H1 (cell line): ENCODE results near the gene ENTPD2. TPM values are rescaled to one million over a fixed set of nuclear protein-coding genes. Genes with fewer than 3 reads are reported as not detected.

Source experiments
- CTCF ChIA-PET: fragments of 300-600 bp; sonication (Branson Sonifier 250); formaldehyde crosslinking; loops from one replicate; lab custom pipeline; 2021; ENCODE audit not compliant: partially characterized antibody; lab: Charles Lee
- POLR2A ChIA-PET: fragments of 300-600 bp; sonication (Branson Sonifier 250); formaldehyde crosslinking; loops from one replicate; lab custom pipeline; 2021; ENCODE audit warnings: inconsistent platforms; ENCODE audit not compliant: partially characterized antibody; lab: Charles Lee
- DNase-seq, 2 experiments: peaks; one replicate each; pipeline versions ENCODE4 v3.0.0 to v3.0.0-alpha.2; 2010 to 2022; ENCODE audit warnings: low spot score in 2 of 2, low read depth in 1 of 2, mixed read lengths in 1 of 2
- FAIRE-seq: peaks from 2 replicates; lab custom pipeline; 2011; peaks lifted over from hg19 to GRCh38; lab: Jason Lieb, UNC
- H2AFZ ChIP-seq: 2 replicates; pipeline ENCODE4 v1.8.1; 2012; ENCODE audit warnings: low read length, inconsistent platforms
- H2AK5ac ChIP-seq: 2 replicates; pipeline ENCODE4 v1.6.1; 2013; ENCODE audit warnings: low read depth, low read length
- H2BK120ac ChIP-seq: replicated peaks from 2 replicates; pipeline ENCODE3; 2013; ENCODE audit warnings: low read depth, low read length, inconsistent platforms
- H2BK12ac ChIP-seq: 2 replicates; pipeline ENCODE4 v1.6.1; 2013; ENCODE audit warnings: low read depth, low read length
- H2BK15ac ChIP-seq: 2 replicates; pipeline ENCODE4 v1.6.1; 2013; ENCODE audit warnings: low read length
- H2BK20ac ChIP-seq: 2 replicates; pipeline ENCODE4 v1.6.1; 2013; ENCODE audit warnings: low read length
- H2BK5ac ChIP-seq: 2 replicates; pipeline ENCODE4 v1.6.1; 2013; ENCODE audit warnings: low read depth, low read length
- H3K14ac ChIP-seq: 2 replicates; pipeline ENCODE4 v1.6.1; 2013; ENCODE audit warnings: inconsistent platforms; ENCODE audit not compliant: insufficient read length
- H3K18ac ChIP-seq: 2 replicates; pipeline ENCODE4 v1.6.1; 2013; ENCODE audit warnings: low read length; ENCODE audit errors: extremely low read depth
- H3K23ac ChIP-seq: 2 replicates; pipeline ENCODE4 v1.6.1; 2013; ENCODE audit warnings: inconsistent platforms; ENCODE audit not compliant: insufficient read length
- H3K23me2 ChIP-seq: 2 replicates; pipeline ENCODE4 v1.6.1; 2013; ENCODE audit warnings: low read depth, low read length
- H3K27ac ChIP-seq: 2 replicates; pipeline ENCODE4 v1.6.1; 2011; ENCODE audit warnings: low read depth, low read length, inconsistent platforms
- H3K27me3 ChIP-seq, 4 experiments: replicated peaks in 1 of 4; 1 replicate in 1 of 4; 2 replicates in 3 of 4; pipeline versions ENCODE4 v1.6.1 to v1.8.1; 2011 to 2013; ENCODE audit warnings: low read length in 3 of 4, mild to moderate bottlenecking in 3 of 4, inconsistent platforms in 2 of 4, mixed read lengths in 2 of 4, moderate library complexity in 1 of 4; ENCODE audit not compliant: control insufficient read depth in 3 of 4, insufficient read depth in 3 of 4; ENCODE audit errors: extremely low read depth in 1 of 4
- H3K36me3 ChIP-seq, 4 experiments: 2 replicates each; pipeline versions ENCODE4 v1.6.1 to v1.8.1; 2011 to 2013; ENCODE audit warnings: mild to moderate bottlenecking in 4 of 4, low read length in 3 of 4, moderate library complexity in 2 of 4, control low read depth in 1 of 4, inconsistent platforms in 1 of 4; ENCODE audit not compliant: insufficient read depth in 4 of 4, control insufficient read depth in 2 of 4
- H3K4ac ChIP-seq: replicated peaks from 2 replicates; pipeline ENCODE3; 2013; ENCODE audit warnings: low read length, low read depth, mixed read lengths, inconsistent platforms; ENCODE audit not compliant: insufficient read length
- H3K4me1 ChIP-seq, 4 experiments: replicated peaks in 1 of 4; 1 replicate in 1 of 4; 2 replicates in 3 of 4; pipeline versions ENCODE4 v1.6.1 to v1.8.1; 2011 to 2013; ENCODE audit warnings: low read length in 3 of 4, inconsistent platforms in 2 of 4, mixed read lengths in 1 of 4; ENCODE audit not compliant: insufficient read depth in 4 of 4, control insufficient read depth in 3 of 4
- H3K4me2 ChIP-seq, 2 experiments: 2 replicates each; pipeline versions ENCODE4 v1.6.1 to v1.8.1; 2011 to 2013; ENCODE audit warnings: low read depth in 2 of 2, low read length in 2 of 2, control low read depth in 1 of 2, inconsistent platforms in 1 of 2, mild to moderate bottlenecking in 1 of 2; ENCODE audit not compliant: insufficient read depth in 1 of 2
- H3K4me3 ChIP-seq, 4 experiments: fragments of 200-600, 300-600 bp in 1 of 4; sonication (generic), shearing (Covaris generic), sonication (Bioruptor Twin) in 1 of 4; 2 replicates each; pipeline versions ENCODE4 v1.5.1 to v1.8.1; 2011 to 2016; ENCODE audit warnings: low read length in 4 of 4, low read depth in 3 of 4, control low read depth in 2 of 4, inconsistent platforms in 2 of 4, mild to moderate bottlenecking in 2 of 4, mixed read lengths in 1 of 4, moderate library complexity in 1 of 4; ENCODE audit not compliant: insufficient read depth in 2 of 4; ENCODE audit errors: extremely low read depth in 1 of 4
- H3K56ac ChIP-seq: replicated peaks from 2 replicates; pipeline ENCODE3; 2013; ENCODE audit warnings: low read depth, mild to moderate bottlenecking, mixed read lengths, low read length, inconsistent platforms; ENCODE audit not compliant: insufficient read length
- H3K79me1 ChIP-seq: 2 replicates; pipeline ENCODE4 v1.6.1; 2013; ENCODE audit warnings: low read depth, low read length, control low read depth
- H3K79me2 ChIP-seq, 2 experiments: 2 replicates each; pipeline versions ENCODE4 v1.6.1 to v1.8.1; 2012 to 2013; ENCODE audit warnings: low read length in 2 of 2, mild to moderate bottlenecking in 2 of 2, inconsistent platforms in 1 of 2; ENCODE audit not compliant: insufficient read depth in 2 of 2, control insufficient read depth in 1 of 2
- H3K9ac ChIP-seq, 4 experiments: replicated peaks in 1 of 4; 1 replicate in 1 of 4; 2 replicates in 3 of 4; pipeline versions ENCODE4 v1.6.1 to v1.8.1; 2011 to 2013; ENCODE audit warnings: low read depth in 3 of 4, low read length in 3 of 4, control low read depth in 2 of 4, mild to moderate bottlenecking in 2 of 4, moderate library complexity in 2 of 4, inconsistent platforms in 1 of 4; ENCODE audit errors: extremely low read depth in 1 of 4
- H3K9me3 ChIP-seq, 2 experiments: 2 replicates each; pipeline versions ENCODE4 v1.6.1 to v1.8.1; 2012 to 2013; ENCODE audit warnings: mild to moderate bottlenecking in 2 of 2, moderate library complexity in 2 of 2, control low read depth in 1 of 2, inconsistent platforms in 1 of 2, low read depth in 1 of 2, low read length in 1 of 2, mixed read lengths in 1 of 2; ENCODE audit not compliant: insufficient read depth in 2 of 2
- H4K20me1 ChIP-seq, 2 experiments: replicated peaks in 1 of 2; 2 replicates each; pipeline versions ENCODE3 to v1.8.1; 2011 to 2013; ENCODE audit warnings: inconsistent platforms in 2 of 2, low read length in 2 of 2, mild to moderate bottlenecking in 1 of 2; ENCODE audit not compliant: insufficient read depth in 2 of 2, control insufficient read depth in 1 of 2
- H4K5ac ChIP-seq: 2 replicates; pipeline ENCODE4 v1.6.1; 2013; ENCODE audit warnings: low read length, low read depth, mixed read lengths, inconsistent platforms; ENCODE audit not compliant: insufficient read length
- H4K8ac ChIP-seq: 2 replicates; pipeline ENCODE4 v1.8.0; 2013; ENCODE audit warnings: mild to moderate bottlenecking, moderate library complexity, low read length, inconsistent platforms; ENCODE audit not compliant: insufficient read depth; ENCODE audit errors: extremely low read depth
- H4K91ac ChIP-seq: replicated peaks from 2 replicates; pipeline ENCODE3; 2013; ENCODE audit warnings: low read length, mixed read lengths, inconsistent platforms; ENCODE audit not compliant: insufficient read length
- BRCA1 ChIP-seq: IDR thresholded peaks from 2 replicates; pipeline ENCODE4 v1.6.1; 2012; ENCODE audit warnings: low read depth, low read length, improper control_type of control experiment
- CHD2 ChIP-seq: IDR thresholded peaks from 2 replicates; pipeline ENCODE4 v1.6.1; 2012; ENCODE audit warnings: low read length, improper control_type of control experiment
- WGBS, 2 experiments: shearing (Covaris generic) in 1 of 2; methylation state at CpG; one replicate each; pipeline versions ENCODE4 v1.1.6 to v1.1.7; 2013 to 2015; ENCODE audit warnings: low lambda C conversion rate in 2 of 2, mixed read lengths in 2 of 2, inconsistent platforms in 1 of 2, low coverage in 1 of 2, missing lambda C conversion rate in 1 of 2; ENCODE audit not compliant: insufficient replicate concordance in 2 of 2, insufficient coverage in 1 of 2, insufficient read length in 1 of 2; ENCODE audit errors: extremely low coverage in 1 of 2, missing lambda C conversion rate in 1 of 2; 5-methylcytosine and 5-hydroxymethylcytosine counted together
- polyA plus RNA-seq, 7 experiments: library from polyadenylated mRNA; depleted of rRNA in 3 of 7; stranded (reverse) in 5 of 7; unstranded in 2 of 7; fragments of >200 nt in 5 of 7; fragments of 200-250 nt in 2 of 7; gene quantifications; 1 replicate in 5 of 7; 2 replicates in 1 of 7; 4 replicates in 1 of 7; pipeline versions ENCODE4 v1.2.1 to v1.2.3, GENCODE V29; 2011 to 2013; ENCODE audit warnings: missing spikeins in 2 of 7, mixed read lengths in 2 of 7
- total RNA-seq: library from RNA; stranded (reverse); fragmentation: NEBNext Ultra II Directional; extraction: Animal tissue kit (Norgen Biotek cat#: 25700); gene quantifications from 2 replicates; pipeline ENCODE4 v1.2.1, GENCODE V29; 2021

The ENTPD2 gene
- total and polyA plus RNA-seq, 2 of the 8 experiments (the other 6 are each of a cell fraction or from before 2014, with no cell fraction given), result 0.65 to 3.8 TPM

DNA sequence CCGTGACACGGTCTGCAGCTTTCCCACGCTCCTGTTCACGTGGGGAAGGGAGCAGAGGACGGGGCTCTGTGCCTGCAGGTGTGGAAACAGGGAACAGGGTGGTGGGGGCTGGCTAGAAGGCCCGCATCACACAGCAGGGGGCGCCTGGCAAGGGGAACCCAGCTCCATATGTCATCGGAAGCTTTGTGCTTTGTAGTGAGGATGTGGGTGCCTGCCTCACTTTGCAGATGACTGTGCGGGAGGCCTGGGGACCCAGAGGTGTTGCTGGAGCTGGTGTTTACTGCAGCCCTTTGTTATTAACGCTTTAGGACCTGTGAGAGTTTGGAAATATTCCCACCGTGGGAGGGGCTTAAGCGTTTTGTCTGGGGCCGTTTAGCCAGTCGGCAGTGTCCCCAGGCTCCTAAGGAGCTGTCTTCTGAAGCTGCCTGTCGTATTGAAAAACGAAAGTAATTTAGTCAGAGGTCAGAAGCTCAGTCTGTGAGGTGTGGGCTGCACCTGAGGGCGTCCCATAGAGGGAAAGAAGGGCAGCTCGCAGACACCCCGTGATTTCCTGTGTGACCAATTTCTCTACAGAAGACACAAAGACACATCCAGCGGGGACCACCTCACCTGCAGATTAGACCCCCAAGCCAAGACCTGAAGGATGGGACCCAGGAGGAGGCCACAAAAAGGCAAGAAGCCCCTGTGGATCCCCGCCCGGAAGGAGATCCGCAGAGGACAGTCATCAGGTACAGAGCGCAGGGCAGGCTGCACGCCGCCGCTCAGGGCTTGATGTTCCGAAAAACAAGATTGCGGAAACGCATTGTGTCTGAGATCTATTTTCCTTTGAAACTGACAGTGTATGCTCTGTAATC is 42.0 kb upstream of the ENTPD2 start:
- no peak overlapping the region for H3K9ac ChIP-seq
- POLR2A ChIA-PET, result no interaction called here

More for the DNA sequence above, 42.0 kb upstream of the ENTPD2 start:
- no peaks in the 10 kb centered on the region for H3K79me1 ChIP-seq
- H2AK5ac ChIP-seq, result no peak overlapping the region
- no peaks in the 10 kb centered on the region for H3K27me3 ChIP-seq
- no peaks in the 10 kb centered on the region for H4K20me1 ChIP-seq
- no peak overlapping the region for H3K4me2 ChIP-seq
- no peak overlapping the region for H2BK120ac ChIP-seq
- no peak overlapping the region for H2BK5ac ChIP-seq
- no peak overlapping the region for H3K23ac ChIP-seq
- no peak overlapping the region for H2BK12ac ChIP-seq
- no peaks in the 10 kb centered on the region for H3K79me2 ChIP-seq
- CTCF ChIA-PET, result interaction anchor here (0.6 to 1.3 kb wide), 6 partner anchors 9 to 61 kb away, joined by 3 to 5 read pairs (median 4); no protein-coding TSS in a partner anchor
- H2BK15ac ChIP-seq, result no peak overlapping the region
- no peak overlapping the region for H4K5ac ChIP-seq
- WGBS, 2 experiments, result 87% methylated on average over 27 of the region's 30 CpGs; no CpG with 5 or more reads in 1 of the 2 experiments
- no peak overlapping the region for H2BK20ac ChIP-seq
- DNase-seq (no peak), FAIRE-seq (no peak)
- no peak overlapping the region for H3K14ac ChIP-seq
- no peak overlapping the region for H3K4me3 ChIP-seq
- H3K18ac ChIP-seq, result no peak overlapping the region
- no peak overlapping the region for H2AFZ ChIP-seq
- H3K23me2 ChIP-seq, result no peaks in the 10 kb centered on the region
- TF ChIP-seq CHD2 (no peak), BRCA1 (no peak)
- no peaks in the 10 kb centered on the region for H3K4me1 ChIP-seq
- H3K27ac ChIP-seq, result no peak overlapping the region
- H3K4ac ChIP-seq, result no peak overlapping the region
- H4K91ac ChIP-seq, result no peak overlapping the region
- no peak overlapping the region; the same call in 1 of the 2 replicates for H4K8ac ChIP-seq
- no peaks in the 10 kb centered on the region for H3K9me3 ChIP-seq
- peaks cover 0 to 4% (median 2%) of the 10 kb centered on the region in 4 experiments; a peak in 4 of 8 replicates for H3K36me3 ChIP-seq
- no peak overlapping the region for H3K56ac ChIP-seq
